ENCODE results near the gene PRKACG. TPM values are rescaled to one million over a fixed set of nuclear protein-coding genes. Genes with fewer than 3 reads are reported as not detected.

Gene PRKACG
- polyA plus RNA-seq, 1 donor (not counting 4 experiments of a cell fraction or from before 2014, with no cell fraction given) = not detected

- no peak overlapping the region for H3K4me3 ChIP-seq (ENCODE audit: control insufficient read depth in 2 of 3, extremely low read depth in 1 of 3, insufficient read depth in 2 of 3, low read depth in 1 of 3, low read length in 3 of 3)
- no peak for DNase-seq (ENCODE audit: low read depth, low spot score)
- H3K79me2 ChIP-seq (ENCODE audit: control insufficient read depth, insufficient read depth, low read length) = no peaks in the 10 kb centered on the region
- H3K27ac ChIP-seq (ENCODE audit: control insufficient read depth, insufficient read depth, low read length) = no peak overlapping the region
- H3K36me3 ChIP-seq (ENCODE audit: control insufficient read depth in 2 of 2, extremely low read depth in 1 of 2, insufficient read depth in 2 of 2, low read length in 2 of 2) = no peaks in the 10 kb centered on the region
- dilution Hi-C loops (cut with MboI; ENCODE audit: extremely low pct_ligation_motif_present, low sequenced_read_pairs) = loop anchor here (25.0 kb wide), 1 partner anchor 367 kb away; no protein-coding TSS in a partner anchor
- TF ChIP-seq CTCF (optimal IDR thresholded peaks at IDR 0.05 in 1 of 3, IDR thresholded peaks at IDR 0.05 in 1 of 3, conservative IDR thresholded peaks at IDR 0.05 in 1 of 3; ENCODE audit: extremely low read depth in 1 of 3, insufficient read depth in 2 of 3, low read length in 3 of 3) (no peak), EZH2 (IDR thresholded peaks at IDR 0.05; ENCODE audit: low read length) (no peak)
- no peak overlapping the region for H3K9ac ChIP-seq (ENCODE audit: control insufficient read depth, extremely low read depth, insufficient read depth, low read length)
- no peak for FAIRE-seq
- no peaks in the 10 kb centered on the region for H4K20me1 ChIP-seq (ENCODE audit: control insufficient read depth, extremely low read depth, insufficient read depth, low read length)
- no peaks in the 10 kb centered on the region for H3K27me3 ChIP-seq (ENCODE audit: control insufficient read depth, extremely low read depth, insufficient read depth, low read length)
- no peaks in the 10 kb centered on the region for H3K9me1 ChIP-seq (ENCODE audit: control insufficient read depth, extremely low read depth, insufficient read depth, low read length)
- no peak overlapping the region for H2AFZ ChIP-seq (ENCODE audit: control insufficient read depth, low read length)
- H3K4me1 ChIP-seq (ENCODE audit: control insufficient read depth, extremely low read depth, insufficient read depth, low read length) = no peaks in the 10 kb centered on the region
- H3K4me2 ChIP-seq (ENCODE audit: control insufficient read depth, extremely low read depth, insufficient read depth, low read depth, low read length) = no peak overlapping the region
- no peaks in the 10 kb centered on the region for H3K9me3 ChIP-seq (ENCODE audit: control insufficient read depth, low read depth, low read length)
These were observed 34.2 kb downstream of the PRKACG start for GRCh38 chr9:68979538-68980314.

- dilution Hi-C loops (cut with MboI; ENCODE audit: extremely low pct_ligation_motif_present, low sequenced_read_pairs) = loop anchor here (25.0 kb wide), 1 partner anchor 366 kb away; no protein-coding TSS in a partner anchor
- H3K9me1 ChIP-seq (ENCODE audit: control insufficient read depth, extremely low read depth, insufficient read depth, low read length) = no peaks in the 10 kb centered on the region
- DNase-seq (ENCODE audit: low read depth, low spot score) (no peak), FAIRE-seq (no peak)
- no peaks in the 10 kb centered on the region for H3K9me3 ChIP-seq (ENCODE audit: control insufficient read depth, low read depth, low read length)
- no peak overlapping the region for H2AFZ ChIP-seq (ENCODE audit: control insufficient read depth, low read length)
- TF ChIP-seq CTCF (optimal IDR thresholded peaks at IDR 0.05 in 1 of 3, IDR thresholded peaks at IDR 0.05 in 1 of 3, conservative IDR thresholded peaks at IDR 0.05 in 1 of 3; ENCODE audit: extremely low read depth in 1 of 3, insufficient read depth in 2 of 3, low read length in 3 of 3) (no peak), EZH2 (IDR thresholded peaks at IDR 0.05; ENCODE audit: low read length) (no peak)
- H3K27ac ChIP-seq (ENCODE audit: control insufficient read depth, insufficient read depth, low read length) = no peak overlapping the region
- no peak overlapping the region for H3K4me3 ChIP-seq (ENCODE audit: control insufficient read depth in 2 of 3, extremely low read depth in 1 of 3, insufficient read depth in 2 of 3, low read depth in 1 of 3, low read length in 3 of 3)
- no peaks in the 10 kb centered on the region for H3K4me1 ChIP-seq (ENCODE audit: control insufficient read depth, extremely low read depth, insufficient read depth, low read length)
- no peaks in the 10 kb centered on the region for H3K36me3 ChIP-seq (ENCODE audit: control insufficient read depth in 2 of 2, extremely low read depth in 1 of 2, insufficient read depth in 2 of 2, low read length in 2 of 2)
- no peaks in the 10 kb centered on the region for H3K79me2 ChIP-seq (ENCODE audit: control insufficient read depth, insufficient read depth, low read length)
- H3K9ac ChIP-seq (ENCODE audit: control insufficient read depth, extremely low read depth, insufficient read depth, low read length) = no peak overlapping the region
- no peaks in the 10 kb centered on the region for H4K20me1 ChIP-seq (ENCODE audit: control insufficient read depth, extremely low read depth, insufficient read depth, low read length)
- no peaks in the 10 kb centered on the region for H3K27me3 ChIP-seq (ENCODE audit: control insufficient read depth, extremely low read depth, insufficient read depth, low read length)
- H3K4me2 ChIP-seq (ENCODE audit: control insufficient read depth, extremely low read depth, insufficient read depth, low read depth, low read length) = no peak overlapping the region
These were observed 35.4 kb downstream of the PRKACG start for GRCh38 chr9:68978501-68978900.
